Activated naive CD4-positive, alpha-beta T cell treated with anti-CD3 and anti-CD28 coated beads for 36 hours (primary cell): ENCODE data around the gene INPP5K. TPM values are rescaled to one million over a fixed set of nuclear protein-coding genes. Genes with fewer than 3 reads are reported as not detected.
"Not testable (repeated sequence)": the region's sequence is repeated elsewhere in the genome, so short reads cannot be mapped to it uniquely, and the experiment has no call there.

Source experiments
- CTCF ChIA-PET: fragments of 350-600 bp; sonication (Branson Sonifier 250); formaldehyde crosslinking; loops from one replicate; lab custom pipeline; 2021; ENCODE audit warnings: antibody characterized with exemption; lab: Charles Lee
- DNase-seq: peaks from one replicate; pipeline ENCODE4 v3.0.0-alpha.2; 2020
- H3K27ac Mint-ChIP-seq: one replicate; pipeline ENCODE4 v1.8.0; 2021; ENCODE audit warnings: mild to moderate bottlenecking, mixed read lengths
- H3K27me3 Mint-ChIP-seq: one replicate; pipeline ENCODE4 v1.8.0; 2021; ENCODE audit warnings: low read depth, mixed read lengths
- H3K36me3 Mint-ChIP-seq: one replicate; pipeline ENCODE4 v1.8.0; 2021; ENCODE audit warnings: low read depth, mixed read lengths
- H3K4me1 Mint-ChIP-seq: one replicate; pipeline ENCODE4 v1.8.0; 2021; ENCODE audit warnings: low read depth, mixed read lengths
- H3K4me3 Mint-ChIP-seq: one replicate; pipeline ENCODE4 v1.8.0; 2021; ENCODE audit warnings: mild to moderate bottlenecking, moderate library complexity, mixed read lengths
- H3K9me3 Mint-ChIP-seq: one replicate; pipeline ENCODE4 v1.8.0; 2021; ENCODE audit warnings: mixed read lengths
- intact Hi-C: fragments of 100-400 bp; cut with micrococcal nuclease; formaldehyde crosslinking; loops from one replicate; pipeline ENCODE4 v1.15.1; 2023
- total RNA-seq, 2 experiments: library from RNA; stranded (reverse); gene quantifications; one replicate each; pipeline ENCODE4 v1.2.3, GENCODE V29; 2021

The INPP5K gene
- total RNA-seq, 2 experiments from 2014 or later, result 17.1 to 18.2 TPM

DNA sequence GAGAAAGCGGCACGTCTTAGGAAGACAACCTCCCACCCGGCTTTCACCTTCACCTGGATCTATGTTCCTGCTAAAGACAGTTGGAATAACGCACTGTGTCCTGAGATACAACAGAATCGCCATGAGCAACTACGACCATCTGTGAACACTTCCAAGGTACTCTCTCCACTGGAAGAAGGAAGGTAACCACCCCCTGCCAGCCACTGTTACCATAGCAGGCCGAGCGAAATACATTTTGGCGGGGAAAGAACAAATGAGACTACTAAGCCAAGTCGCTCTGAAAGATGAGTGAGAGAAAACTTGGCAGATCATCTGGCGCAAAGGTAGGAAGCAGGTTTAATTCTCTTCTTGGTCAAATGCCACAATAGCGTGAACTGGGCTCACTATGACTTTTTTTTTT, 70.2 kb downstream of the INPP5K start:
- Mint-ChIP-seq H3K27ac (no peak overlapping the region), H3K27me3 (no peaks in the 10 kb centered on the region), H3K4me3 (no peak overlapping the region), H3K36me3 (peaks cover 7% of the 10 kb centered on the region), H3K9me3 (no peaks in the 10 kb centered on the region), H3K4me1 (peaks cover 33% of the 10 kb centered on the region)
- no peak for DNase-seq
- CTCF ChIA-PET, result no interaction called here
- intact Hi-C loops, result no loop called here

DNA sequence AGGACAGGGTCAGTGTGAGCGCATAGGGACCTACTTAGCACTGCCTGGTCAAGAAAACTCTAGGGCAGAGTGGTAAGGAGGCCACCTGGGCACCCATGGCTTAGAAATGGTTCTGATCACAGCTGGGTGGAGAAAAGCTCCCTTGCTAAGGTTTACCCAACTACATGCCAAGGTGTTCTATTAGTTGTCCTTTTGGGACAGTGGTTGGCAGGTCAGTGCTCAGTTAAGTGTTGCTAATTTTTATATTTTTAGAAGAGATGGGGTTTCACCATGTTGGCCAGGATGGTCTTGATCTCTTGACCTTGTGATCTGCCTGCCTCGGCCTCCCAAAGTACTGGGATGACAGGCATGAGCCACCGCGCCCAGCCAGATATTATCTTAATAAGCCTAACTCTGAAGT, 70.7 kb downstream of the INPP5K start:
- CTCF ChIA-PET, DNase-seq, H3K27ac Mint-ChIP-seq, H3K36me3 Mint-ChIP-seq, H3K4me3 Mint-ChIP-seq, H3K27me3 Mint-ChIP-seq, intact Hi-C loops, H3K9me3 Mint-ChIP-seq: not testable (repeated sequence)
- H3K4me1 Mint-ChIP-seq, result peaks cover 33% of the 10 kb centered on the region

Other genes starting within 250 kb of the INPP5K start
- gene BHLHA9, start 246.2 kb downstream of the INPP5K start, total RNA-seq, result not detected
- gene TRARG1, start 236.9 kb downstream of the INPP5K start, total RNA-seq, result not detected
- 100 to 1,000 TPM; 528 to 576 TPM for gene YWHAE, start 116.4 kb downstream of the INPP5K start, total RNA-seq
- 10 to 100 TPM; 10.6 to 14.1 TPM for gene CRK, start 60.4 kb downstream of the INPP5K start, total RNA-seq
- 10 to 100 TPM; 14.6 to 14.7 TPM for gene MYO1C, start 23.9 kb downstream of the INPP5K start, total RNA-seq
- gene PITPNA, start 46.2 kb upstream of the INPP5K start, total RNA-seq, result 10 to 100 TPM; 23.4 to 26.6 TPM
- under 1 TPM; 0.12 to 0.14 TPM for gene SLC43A2, start 112.2 kb upstream of the INPP5K start, total RNA-seq
- under 1 TPM; 0.43 to 0.57 TPM for gene SCARF1, start 129.1 kb upstream of the INPP5K start, total RNA-seq
- 1 to 10 TPM; 1.0 to 1.1 TPM for gene RILP, start 133.3 kb upstream of the INPP5K start, total RNA-seq
- 100 to 1,000 TPM; 458 to 479 TPM for gene PRPF8, start 168.3 kb upstream of the INPP5K start, total RNA-seq
- gene TLCD2, start 193.8 kb upstream of the INPP5K start, total RNA-seq, result under 1 TPM; 0.05 TPM
- gene WDR81, start 208.1 kb upstream of the INPP5K start, total RNA-seq, result 1 to 10 TPM; 2.9 to 3.7 TPM
- not detected for gene SERPINF2, start 226.3 kb upstream of the INPP5K start, total RNA-seq
- gene SERPINF1, start 245.4 kb upstream of the INPP5K start, total RNA-seq, result not detected